ENCODE data around the gene RRP1.

Gene RRP1

DNA sequence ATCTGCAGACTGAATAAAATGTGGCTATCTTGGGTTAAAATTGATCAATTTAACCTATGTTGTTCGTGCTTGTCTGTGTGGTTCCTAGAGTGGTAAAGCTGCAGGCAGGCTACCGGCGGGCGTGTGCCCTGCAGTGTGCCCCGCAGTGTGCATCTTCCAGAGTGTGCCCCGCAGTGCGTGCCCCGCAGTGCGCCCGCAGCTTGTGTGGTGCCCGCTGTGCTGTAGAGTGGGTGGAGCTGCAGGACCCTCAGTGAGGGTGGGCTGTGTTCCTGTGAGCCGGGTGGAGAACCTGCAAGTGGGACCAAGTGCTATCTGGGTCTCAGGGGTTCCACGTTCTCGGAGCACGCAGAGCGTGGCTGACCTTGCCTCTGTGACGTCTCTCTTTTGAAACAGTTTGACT lies 10.7 kb downstream of the RRP1 start:
- in situ Hi-C loops (cut with MboI; ENCODE audit: low sequenced_read_pairs), result no loop called here

DNA sequence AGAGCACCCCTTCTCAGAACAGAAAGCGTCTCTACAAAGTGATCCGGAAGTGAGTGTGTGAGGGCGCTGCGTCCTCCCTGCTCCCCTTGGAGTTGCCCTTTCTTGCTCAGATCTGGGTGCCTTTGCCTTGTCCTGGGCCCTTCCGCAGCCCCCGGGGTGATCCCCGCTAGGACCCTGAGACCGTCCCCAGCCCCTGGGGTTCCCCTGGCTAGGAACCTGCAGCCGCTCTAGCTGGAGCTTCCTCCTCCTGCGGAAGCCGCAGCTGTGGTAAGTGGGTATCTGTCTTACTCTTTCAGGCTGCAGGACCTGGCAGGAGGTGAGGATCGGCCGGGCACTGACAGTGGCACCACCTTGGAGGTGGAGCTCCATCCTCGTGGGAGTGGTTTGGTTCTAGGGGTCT lies 11.2 kb downstream of the RRP1 start:
- in situ Hi-C loops (cut with MboI; ENCODE audit: low sequenced_read_pairs), result no loop called here

DNA sequence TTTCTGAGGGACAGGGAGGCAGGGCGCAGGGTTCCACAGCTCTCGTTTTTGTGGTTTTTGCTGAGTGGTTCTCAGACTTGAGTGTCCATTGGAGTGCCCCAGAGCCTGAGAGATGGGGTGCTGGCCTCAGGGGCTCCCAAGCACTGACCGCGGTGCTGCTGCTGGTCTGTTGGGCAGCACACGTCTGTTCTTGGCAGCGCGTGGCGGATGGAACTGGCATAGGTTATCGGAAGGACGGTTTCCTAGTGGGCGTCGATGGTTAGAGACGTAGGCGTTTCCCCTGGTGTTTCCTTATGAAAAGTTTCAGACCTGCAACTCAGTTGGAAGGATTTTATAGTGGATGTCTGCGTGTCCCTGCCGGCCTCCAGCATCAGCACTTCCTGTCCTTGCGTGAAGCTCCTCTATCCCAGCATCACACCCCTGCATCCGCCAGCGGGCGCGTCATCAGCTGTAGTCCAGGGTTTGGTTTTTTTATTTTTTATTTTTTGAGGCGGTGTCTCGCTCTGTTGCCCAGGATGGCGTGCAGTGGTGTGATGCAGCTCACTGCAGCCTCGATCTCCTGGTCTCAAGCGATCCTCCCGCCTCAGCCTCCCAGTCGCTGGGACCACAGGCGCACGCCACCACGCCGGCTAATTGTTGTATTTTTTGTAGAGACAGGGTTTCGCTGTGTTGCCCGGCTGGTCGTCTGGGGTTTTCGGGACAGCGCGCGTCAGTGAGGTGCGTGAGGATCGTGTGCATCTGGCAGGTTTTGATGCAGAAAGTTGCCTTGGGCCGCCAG lies 11.8 kb downstream of the RRP1 start:
- in situ Hi-C loops (cut with MboI; ENCODE audit: low sequenced_read_pairs), result no loop called here

DNA sequence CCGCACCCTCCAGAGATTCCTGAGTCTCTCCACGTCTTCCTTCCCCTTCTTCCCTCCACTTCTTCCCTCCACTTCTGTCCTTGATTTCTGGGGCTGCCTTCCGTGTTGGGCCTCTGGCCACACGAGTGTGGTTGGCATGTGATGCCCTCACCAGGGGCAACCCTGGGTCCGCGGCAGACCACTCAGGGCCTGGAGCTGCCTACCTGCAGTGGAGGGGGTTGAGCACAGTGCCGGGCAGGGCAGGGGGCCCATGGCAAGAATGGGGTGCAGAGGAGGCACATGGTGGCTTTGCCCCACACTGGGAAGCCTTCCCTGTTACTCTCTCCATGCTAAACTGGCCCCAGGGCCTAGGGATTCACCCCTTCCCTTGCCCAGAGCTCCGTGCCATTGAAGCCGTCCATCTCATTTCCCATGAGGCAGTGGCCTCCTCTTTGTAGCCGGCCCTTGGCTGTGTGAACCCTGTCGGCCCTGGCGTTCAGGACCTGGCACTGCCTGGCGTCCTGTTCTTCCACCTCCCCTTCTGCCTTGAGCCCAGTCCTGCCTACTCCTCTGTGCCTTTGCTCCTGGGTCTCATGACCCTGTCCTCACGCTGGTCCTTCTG lies 13.4 kb downstream of the RRP1 start:
- in situ Hi-C loops (cut with MboI; ENCODE audit: low sequenced_read_pairs), result no loop called here

DNA sequence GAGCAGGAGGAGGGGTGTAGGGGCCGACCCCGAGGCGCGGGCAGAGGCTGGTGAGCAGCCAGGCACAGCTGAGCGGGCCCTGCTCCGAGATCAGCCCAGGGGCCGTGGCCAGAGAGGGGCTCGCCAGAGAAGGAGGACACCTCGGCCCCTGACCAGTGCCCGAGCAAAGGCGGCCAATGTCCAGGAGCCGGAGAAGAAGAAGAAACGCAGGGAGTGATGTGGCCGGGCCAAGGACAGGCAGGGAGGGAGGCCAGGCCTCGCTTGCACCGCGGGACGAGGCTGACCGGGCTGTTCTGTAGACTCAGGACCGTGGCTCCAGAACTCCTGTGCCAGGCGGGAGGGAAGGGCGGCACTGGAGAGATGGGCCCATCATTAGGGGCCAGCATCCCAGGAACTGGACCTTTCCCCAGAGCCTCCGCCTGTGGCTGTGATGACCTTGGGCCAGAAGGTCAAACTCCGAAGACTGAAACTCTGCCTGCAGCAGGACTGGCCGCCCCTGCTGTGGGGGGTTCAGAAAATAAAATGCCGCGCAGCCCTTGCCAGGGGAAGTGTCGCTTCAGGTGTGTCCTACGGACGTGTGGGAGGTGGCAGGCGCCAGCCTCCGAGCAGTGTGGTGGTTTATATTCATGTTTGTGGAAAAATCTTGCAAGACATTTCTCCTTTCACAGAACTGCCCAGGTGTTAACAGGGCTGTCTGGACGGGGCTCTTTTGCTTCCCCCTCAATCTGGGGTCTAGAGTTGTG lies 14.4 kb downstream of the RRP1 start:
- in situ Hi-C loops (cut with MboI; ENCODE audit: low sequenced_read_pairs), result no loop called here

DNA sequence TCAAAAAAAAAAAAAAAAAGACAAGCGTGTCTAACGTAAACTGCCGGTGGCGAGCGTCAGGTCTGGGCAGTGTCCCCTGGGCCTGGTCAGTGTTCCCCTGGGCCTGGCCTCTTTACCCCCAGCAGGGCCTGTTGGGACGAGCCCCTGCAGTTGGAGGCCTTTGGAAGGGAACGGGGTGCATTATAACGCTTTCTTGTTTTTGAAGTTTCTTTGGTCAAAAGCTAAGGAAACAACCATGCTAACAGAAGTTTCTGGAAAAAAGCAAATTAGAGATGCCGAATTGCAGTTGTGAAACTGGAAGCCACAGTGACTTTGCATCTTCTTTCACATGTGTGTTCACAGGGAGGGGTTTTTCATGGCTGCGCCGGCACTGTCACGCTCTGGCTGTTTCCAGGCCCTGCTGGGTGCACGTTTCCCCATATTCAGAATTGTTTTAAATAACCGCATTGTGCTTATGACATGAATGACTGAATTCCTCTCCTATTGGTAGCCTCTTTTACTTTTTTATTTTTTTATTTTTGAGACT lies 16.0 kb downstream of the RRP1 start:
- in situ Hi-C loops (cut with MboI; ENCODE audit: low sequenced_read_pairs), result no loop called here

DNA sequence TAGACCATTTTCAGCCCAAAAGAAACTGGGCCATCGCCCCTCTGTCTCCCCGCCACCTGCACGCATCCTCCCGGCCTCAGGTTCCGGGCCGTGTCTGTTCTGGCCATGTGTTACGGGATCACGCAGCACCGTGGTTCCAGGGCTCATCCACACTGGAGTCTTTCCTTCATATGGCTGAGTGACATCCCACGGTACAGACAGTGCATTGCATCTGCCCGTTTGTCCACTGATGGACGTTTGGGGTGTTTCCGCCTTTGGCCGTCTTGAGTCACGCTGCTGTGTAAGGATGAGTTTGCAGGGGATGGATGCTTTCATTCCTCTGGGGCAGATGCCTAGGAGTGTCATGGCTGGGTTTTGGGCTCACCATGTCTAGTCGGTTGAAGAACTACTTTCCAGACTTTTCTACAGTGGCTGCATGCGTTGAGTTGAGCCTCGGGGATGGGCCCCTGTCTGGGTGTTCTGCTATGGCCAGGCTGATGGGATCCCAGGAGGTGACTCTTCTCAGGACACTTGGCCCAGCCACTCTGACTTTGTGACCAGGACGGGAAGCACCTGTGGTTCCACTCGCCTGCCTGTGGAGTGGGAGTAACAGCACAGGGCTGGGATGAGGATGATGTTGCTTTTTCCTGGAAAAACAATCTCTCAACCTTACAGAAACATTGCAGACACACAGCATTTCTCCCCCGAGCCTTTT lies 16.8 kb downstream of the RRP1 start:
- in situ Hi-C loops (cut with MboI; ENCODE audit: low sequenced_read_pairs), result no loop called here

DNA sequence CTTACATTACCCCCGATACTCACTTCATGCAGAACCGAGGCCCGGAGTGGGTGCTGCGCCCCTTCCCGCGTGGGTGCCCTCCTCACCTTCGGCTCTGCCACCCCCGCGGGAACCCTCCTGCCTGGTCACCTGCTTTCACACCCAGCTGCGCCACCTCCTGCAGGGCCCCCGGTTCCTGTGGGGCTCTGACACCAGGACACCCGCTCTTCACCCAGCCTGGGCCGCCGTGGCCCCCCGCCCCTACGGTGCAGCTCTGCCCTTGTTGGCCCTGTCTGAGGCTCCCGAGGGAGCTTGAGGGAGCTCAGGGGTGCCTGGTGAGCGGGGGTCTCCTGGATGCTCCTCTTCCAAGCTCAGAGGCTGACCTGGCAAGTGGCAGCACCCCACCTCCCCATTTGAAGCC lies 19.0 kb downstream of the RRP1 start:
- in situ Hi-C loops (cut with MboI; ENCODE audit: low sequenced_read_pairs), result no loop called here

DNA sequence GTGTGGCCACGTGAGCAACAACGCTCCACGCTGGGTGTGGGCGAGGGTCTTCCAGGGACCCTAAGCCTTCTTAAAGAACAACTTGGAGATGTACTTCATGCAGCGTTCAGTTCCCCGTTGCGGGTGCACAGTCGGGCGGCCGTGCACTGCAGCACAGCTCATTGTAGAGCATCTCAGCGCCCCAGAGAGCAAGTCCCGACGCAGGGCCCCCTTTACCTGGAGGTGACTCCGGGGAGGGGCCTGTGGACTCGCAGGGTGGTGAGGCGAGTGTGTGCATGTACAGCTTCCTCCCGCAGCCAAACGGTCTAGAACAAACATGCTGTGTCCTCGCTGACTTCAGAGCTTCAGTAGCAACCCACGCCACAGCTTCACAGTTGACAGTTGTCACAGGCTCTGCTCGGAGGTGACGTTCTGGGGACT lies 19.5 kb downstream of the RRP1 start:
- in situ Hi-C loops (cut with MboI; ENCODE audit: low sequenced_read_pairs), result no loop called here

DNA sequence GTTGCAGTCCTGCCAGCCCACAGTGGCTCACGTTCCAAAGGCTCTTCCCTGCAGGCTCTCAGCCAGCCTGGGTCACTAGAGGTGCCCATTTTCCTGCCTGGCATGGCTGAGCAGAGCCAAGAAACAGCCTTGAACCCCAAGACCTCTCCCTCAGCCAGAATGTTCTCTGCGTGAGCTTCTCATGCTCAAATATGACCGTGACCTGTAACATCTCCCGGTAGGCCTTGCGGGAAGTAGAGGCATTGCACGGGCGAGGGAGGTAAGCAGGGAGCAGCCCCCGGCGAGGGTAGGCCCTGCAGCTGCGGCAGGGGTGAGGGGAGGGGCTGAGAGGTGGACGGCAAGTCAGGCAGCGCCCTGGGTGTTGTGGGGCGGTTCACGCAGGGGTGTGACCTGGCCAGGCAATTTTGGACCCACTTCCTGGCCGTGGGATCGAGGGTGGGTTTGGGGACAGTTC lies 20.0 kb downstream of the RRP1 start:
- in situ Hi-C loops (cut with MboI; ENCODE audit: low sequenced_read_pairs), result no loop called here

DNA sequence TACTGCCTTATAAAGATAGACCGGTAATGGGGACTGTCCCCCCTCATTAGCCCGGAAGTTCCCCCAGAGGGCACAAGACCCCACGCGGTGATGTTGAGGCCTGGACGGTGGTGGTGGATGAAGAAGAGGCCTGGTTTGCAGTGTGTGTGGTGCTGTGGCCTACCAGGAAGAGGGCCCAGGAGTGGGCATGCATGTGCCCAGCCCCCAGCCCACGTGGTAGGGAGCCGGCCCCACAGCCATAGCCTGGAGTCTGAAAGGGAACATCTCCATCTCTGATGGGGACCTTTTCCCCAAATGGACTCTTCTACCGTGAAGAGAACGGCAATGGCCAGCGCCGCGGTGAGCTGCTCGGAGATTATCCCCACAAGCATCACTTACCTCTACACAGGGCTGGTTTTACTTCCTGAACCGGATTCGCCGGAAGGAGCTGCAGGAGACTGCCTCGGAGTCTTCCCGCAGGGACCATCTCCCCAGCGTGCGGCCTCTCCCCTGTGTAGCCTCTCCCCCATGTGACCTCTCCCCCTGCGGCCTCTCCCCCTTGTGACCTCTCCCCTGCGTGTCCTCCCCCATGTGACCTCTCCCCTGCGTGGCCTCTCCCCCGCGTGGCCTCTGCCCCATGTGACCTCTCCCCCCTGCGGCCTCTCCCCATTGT lies 20.6 kb downstream of the RRP1 start:
- in situ Hi-C loops (cut with MboI; ENCODE audit: low sequenced_read_pairs), result no loop called here

DNA sequence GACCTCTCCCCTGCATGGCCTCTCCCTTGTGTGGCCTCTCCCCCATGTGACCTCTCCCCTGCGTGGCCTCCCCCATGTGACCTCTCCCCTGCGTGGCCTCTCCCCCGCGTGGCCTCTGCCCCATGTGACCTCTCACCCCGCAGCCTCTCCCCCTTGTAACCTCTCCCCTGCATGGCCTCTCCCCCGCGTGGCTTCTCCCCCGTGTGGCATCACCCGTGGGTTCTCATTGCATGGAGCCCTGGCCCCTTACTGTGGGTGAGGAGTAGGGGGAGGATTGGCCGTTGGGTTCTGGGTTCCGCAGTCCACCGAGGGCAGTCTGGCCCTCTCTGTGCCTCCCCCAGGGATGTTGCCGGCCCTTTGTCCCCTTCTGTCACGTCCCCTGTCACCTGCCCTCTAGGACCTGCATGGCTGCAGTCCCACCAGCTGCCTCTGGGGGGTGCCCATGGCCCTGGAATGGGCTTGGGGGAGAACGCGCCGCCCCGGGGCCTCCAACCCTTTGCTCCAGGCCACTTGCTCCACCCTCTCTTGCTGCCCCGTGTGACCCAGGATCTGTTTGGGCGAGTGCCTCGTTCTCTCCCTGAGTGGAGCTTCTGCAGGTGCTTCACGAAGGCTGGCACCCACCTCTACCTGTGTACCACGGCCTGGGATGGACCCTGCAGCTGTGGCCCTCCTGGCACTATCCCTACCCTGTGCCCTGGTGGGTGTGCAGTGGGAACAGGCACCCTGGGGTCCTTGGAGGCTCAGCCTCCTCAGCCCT lies 21.3 kb downstream of the RRP1 start:
- in situ Hi-C loops (cut with MboI; ENCODE audit: low sequenced_read_pairs), result no loop called here

DNA sequence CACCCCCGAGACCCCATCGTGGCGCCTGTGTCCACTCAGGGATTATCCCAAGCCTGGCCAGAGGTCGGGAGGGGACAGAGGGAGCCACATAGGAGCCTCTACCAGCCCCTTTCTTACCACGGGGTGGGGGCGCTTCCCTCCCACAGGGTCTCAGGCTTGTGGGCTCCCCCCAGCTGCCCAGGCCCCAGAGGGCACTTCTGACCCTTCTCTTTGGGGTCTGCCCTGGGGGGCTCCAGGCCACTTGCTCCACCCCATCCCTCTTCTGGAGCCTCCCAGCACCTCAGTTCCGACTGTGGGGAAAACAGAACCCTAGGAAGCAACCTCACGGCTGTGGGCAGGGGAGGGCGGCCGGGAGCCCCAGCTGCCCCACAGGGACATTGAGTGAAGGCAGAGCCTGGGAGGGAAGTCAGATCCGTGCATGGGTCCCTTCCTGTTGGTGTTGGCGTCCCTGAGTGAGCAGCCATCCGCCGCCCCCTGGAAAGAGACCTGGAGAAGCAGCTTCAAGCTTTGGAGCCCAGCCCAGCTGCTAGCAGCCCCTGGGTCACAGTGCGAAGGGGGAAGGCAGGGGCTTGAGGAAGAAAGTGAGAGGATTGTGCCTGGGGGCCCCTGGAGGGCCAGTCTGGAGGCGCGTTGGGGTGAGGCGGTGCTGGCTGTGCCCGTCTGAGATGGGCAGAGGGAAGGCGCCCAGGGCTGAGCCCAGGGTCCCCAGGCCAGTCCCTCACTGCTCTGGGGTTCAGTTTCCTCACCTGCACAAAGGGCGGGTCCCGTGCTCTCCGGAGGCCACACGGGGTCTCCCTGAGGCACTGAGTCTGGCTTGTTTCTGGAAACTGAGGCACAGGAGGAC lies 22.1 kb downstream of the RRP1 start:
- in situ Hi-C loops (cut with MboI; ENCODE audit: low sequenced_read_pairs), result no loop called here

DNA sequence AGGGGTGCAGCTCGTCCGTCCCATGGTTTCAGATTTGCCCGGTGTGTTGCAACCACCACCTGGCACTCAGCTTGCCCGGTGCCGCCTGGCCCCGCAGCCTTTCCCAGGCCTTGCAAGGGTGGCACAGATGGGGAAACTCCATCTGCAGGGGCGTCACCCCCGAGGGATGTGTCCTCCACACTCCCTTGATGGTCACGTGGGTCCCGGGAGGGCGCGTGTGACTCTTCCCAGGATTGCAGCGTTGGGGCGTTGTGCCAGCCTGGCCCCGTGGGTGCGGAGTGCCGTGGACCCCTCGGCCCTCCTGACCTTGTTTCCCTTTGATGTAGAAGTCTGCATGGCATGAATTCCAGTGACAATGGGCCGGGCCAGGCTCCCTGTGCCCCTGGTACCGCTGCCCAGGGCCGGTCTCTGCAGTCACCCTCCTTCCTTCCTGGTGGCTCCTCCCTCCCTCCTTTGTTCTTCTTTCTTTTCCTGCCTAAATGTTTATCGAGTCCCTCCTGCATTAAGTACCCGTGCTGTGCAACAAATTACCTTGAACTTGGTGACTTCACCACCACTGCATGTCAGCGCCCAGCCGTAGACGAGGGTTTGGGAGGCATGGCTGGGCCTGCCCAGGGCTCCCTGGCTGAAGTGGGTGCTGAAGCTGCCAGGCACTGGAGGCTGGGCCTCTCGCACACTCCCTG lies 22.9 kb downstream of the RRP1 start:
- in situ Hi-C loops (cut with MboI; ENCODE audit: low sequenced_read_pairs), result no loop called here

DNA sequence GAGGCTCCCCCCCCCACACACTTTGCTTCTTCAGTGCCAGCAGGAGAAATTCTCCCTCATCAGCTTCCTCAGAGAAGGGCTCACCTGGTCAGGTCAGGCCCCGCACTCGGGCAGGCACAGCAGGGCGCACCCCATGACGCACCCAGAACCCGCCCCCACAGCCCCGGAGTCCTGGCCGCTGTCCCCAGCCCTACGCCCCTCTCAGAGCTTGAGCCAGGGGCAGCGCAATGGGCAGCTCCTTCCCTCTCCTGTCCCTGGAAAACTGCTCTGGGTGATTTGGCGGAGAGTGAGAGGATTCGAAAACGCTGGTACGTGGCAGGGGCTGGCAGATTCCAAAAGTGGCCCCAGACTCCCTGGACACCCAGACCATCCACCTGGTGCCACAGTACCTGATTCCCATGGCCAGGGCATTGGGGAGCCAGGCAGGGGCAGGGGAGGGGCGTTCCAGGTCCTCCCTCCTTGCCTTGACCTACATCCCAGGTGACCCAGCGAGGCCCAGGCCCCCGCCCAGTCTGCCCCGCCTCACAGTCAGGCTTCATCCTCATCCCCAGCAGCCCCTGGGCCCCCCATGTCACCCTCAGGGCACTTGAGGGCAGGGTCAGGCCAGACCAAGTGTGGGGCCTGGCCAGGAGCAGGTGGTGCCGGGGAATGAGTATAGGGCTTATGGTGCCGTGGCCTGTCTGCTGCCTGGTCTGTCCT lies 23.7 kb downstream of the RRP1 start:
- in situ Hi-C loops (cut with MboI; ENCODE audit: low sequenced_read_pairs), result no loop called here

DNA sequence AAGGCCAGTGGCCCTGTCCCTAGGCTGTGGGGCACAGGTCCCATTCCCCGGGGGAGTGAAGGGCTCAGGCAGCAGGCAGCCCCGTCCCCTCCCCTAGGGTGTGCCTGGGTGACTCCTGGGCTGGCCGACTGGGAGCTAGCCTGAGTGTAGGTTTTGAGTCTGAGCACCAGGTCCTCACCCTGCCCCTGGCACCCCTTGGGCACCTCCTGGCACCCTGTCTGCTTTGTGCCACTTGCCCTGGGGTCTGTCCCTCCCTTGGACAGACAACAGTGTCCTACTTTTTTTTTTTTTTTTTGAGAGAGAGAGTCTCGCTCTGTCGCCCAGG lies 24.2 kb downstream of the RRP1 start:
- in situ Hi-C loops (cut with MboI; ENCODE audit: low sequenced_read_pairs), result no loop called here

DNA sequence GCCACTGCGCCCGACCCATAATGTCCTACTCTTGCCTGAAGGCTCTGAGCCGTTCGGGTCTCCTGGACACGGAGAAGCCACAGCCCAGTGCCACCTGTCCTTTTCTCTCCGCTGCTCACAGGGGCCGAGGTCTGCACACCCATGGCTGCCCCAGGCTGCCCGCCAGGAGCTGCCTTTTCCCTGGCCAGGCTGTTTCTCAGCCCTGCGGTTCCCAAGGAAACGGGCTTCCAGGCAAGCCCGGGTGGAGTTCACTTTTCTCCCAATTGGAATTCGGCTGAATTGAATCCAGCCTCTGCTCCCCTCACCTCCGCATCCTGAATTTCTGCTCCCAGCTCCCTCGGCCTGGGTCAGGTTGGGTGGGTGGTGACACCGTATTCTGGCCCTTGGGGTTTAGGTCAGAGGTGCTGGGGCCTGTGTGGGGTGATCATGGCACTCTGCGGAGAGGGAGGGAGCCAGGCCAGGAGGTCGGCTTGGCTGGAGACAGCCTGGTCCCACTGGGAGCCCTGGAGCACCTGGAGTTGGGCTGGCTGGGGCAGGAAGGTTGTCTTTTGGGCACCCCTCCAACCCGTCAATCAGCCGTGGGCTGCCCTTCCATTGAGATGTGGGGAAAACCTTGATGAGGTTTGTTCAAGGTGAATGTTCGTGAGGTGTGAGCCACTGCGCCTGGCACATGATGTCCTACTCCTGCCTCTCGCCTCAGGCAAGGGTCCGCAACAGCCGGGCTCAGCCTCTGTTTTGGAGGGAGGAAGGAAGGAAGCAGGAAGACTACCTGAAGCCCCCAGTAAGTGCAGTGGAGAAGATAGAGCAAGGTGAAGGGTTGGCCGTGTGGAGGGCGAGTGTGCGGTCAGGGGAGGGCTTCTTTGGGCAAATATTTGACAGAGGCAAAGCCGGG lies 25.1 kb downstream of the RRP1 start:
- in situ Hi-C loops (cut with MboI; ENCODE audit: low sequenced_read_pairs), result no loop called here
